ENCODE measurements around the gene BRD3.

DNA sequence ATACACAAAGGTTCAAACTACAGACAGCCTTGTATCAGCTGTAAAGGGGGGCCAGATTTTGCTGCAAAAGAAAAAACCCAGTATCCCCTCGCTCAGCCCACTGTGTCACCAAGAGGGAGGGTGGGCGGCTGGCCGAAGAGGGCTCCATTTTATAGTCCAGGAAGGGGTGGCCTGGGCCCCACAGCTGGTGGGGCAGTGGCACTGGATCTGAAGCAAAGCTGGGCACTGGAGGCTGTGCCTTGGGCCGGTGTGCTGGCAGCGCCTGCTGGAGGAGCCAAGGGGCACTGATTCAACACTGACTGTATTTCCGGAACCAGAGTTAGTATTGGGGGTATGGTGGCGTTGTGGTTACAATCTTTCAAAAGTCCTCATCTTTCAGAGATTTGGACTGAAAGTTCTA is 9.1 kb downstream of the BRD3 start:
- TF ChIP-seq, protein P1, sequence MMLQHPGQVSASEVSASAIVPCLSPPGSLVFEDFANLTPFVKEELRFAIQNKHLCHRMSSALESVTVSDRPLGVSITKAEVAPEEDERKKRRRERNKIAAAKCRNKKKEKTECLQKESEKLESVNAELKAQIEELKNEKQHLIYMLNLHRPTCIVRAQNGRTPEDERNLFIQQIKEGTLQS (CRISPR knock-in tag; conservative IDR thresholded peaks at IDR 0.05), result no peak
- TF ChIP-seq, protein P2, sequence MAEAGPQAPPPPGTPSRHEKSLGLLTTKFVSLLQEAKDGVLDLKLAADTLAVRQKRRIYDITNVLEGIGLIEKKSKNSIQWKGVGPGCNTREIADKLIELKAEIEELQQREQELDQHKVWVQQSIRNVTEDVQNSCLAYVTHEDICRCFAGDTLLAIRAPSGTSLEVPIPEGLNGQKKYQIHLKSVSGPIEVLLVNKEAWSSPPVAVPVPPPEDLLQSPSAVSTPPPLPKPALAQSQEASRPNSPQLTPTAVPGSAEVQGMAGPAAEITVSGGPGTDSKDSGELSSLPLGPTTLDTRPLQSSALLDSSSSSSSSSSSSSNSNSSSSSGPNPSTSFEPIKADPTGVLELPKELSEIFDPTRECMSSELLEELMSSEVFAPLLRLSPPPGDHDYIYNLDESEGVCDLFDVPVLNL (CRISPR knock-in tag; IDR thresholded peaks at IDR 0.05; ENCODE audit: borderline replicate concordance, low read depth), result no peak
- TF ChIP-seq, protein P3, sequence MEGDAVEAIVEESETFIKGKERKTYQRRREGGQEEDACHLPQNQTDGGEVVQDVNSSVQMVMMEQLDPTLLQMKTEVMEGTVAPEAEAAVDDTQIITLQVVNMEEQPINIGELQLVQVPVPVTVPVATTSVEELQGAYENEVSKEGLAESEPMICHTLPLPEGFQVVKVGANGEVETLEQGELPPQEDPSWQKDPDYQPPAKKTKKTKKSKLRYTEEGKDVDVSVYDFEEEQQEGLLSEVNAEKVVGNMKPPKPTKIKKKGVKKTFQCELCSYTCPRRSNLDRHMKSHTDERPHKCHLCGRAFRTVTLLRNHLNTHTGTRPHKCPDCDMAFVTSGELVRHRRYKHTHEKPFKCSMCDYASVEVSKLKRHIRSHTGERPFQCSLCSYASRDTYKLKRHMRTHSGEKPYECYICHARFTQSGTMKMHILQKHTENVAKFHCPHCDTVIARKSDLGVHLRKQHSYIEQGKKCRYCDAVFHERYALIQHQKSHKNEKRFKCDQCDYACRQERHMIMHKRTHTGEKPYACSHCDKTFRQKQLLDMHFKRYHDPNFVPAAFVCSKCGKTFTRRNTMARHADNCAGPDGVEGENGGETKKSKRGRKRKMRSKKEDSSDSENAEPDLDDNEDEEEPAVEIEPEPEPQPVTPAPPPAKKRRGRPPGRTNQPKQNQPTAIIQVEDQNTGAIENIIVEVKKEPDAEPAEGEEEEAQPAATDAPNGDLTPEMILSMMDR (IDR thresholded peaks at IDR 0.05), result no peak
- TF ChIP-seq ZNF423 (CRISPR knock-in tag; IDR thresholded peaks at IDR 0.05) (no peak), HMGA2 (CRISPR knock-in tag; IDR thresholded peaks at IDR 0.05) (no peak), GABPB1 (CRISPR knock-in tag; IDR thresholded peaks at IDR 0.05) (no peak)
